Jurkat, Clone E6-1 (cell line): ENCODE data around the gene KDM5B.

ENCODE experiments used
- DNase-seq: peaks from one replicate; pipeline ENCODE4 v3.0.0-alpha.2; 2011; ENCODE audit warnings: low read depth, low spot score
- H3K4me3 ChIP-seq: 2 replicates; pipeline ENCODE4 v1.5.1; 2011; ENCODE audit warnings: mild to moderate bottlenecking, low read length, control low read depth, moderate library complexity

The KDM5B gene

GRCh38 chr1:202818819-202819218 lies 10.6 kb upstream of the KDM5B start:
- no peak overlapping the region for H3K4me3 ChIP-seq
- DNase-seq, result no peak

GRCh38 chr1:202815120-202815519 lies 6.9 kb upstream of the KDM5B start:
- H3K4me3 ChIP-seq, result no peak overlapping the region
- DNase-seq, result no peak

GRCh38 chr1:202812176-202813026 lies 4.2 kb upstream of the KDM5B start:
- no peak overlapping the region for H3K4me3 ChIP-seq
- DNase-seq, result no peak

GRCh38 chr1:202811296-202812175 lies 3.3 kb upstream of the KDM5B start:
- H3K4me3 ChIP-seq, result peak overlapping the region; percentile 87
- DNase-seq, result no peak

- DNase-seq, result peak; percentile 87
- peak within 1 kb of the TSS; percentile 87 for H3K4me3 ChIP-seq
Observed at GRCh38 chr1:202810615-202811295, 2.5 kb upstream of the KDM5B start, which contains the start of gene PCAT6. PCAT6 (plus strand) TSS chr1:202810954.

GRCh38 chr1:202810193-202810614 lies 2.0 kb upstream of the KDM5B start:
- H3K4me3 ChIP-seq, result peak overlapping the region; percentile 87
- DNase-seq, result no peak

GRCh38 chr1:202809597-202810159 lies 1.5 kb upstream of the KDM5B start:
- no peak overlapping the region for H3K4me3 ChIP-seq
- no peak for DNase-seq

- H3K4me3 ChIP-seq, result peak overlapping the region; percentile 89
- peak; percentile 44 for DNase-seq
Observed at GRCh38 chr1:202807451-202807925, 733 bp downstream of the KDM5B start.

GRCh38 chr1:202806845-202807450 lies 1.3 kb downstream of the KDM5B start:
- H3K4me3 ChIP-seq, result peak overlapping the region; percentile 89
- DNase-seq, result no peak

- DNase-seq, result peak; percentile 45
Observed at GRCh38 chr1:202805886-202806844, 2.1 kb downstream of the KDM5B start.

GRCh38 chr1:202804126-202804525 lies 4.1 kb downstream of the KDM5B start:
- DNase-seq, result no peak
- no peak overlapping the region for H3K4me3 ChIP-seq

More at GRCh38 chr1:202805886-202806844, 2.1 kb downstream of the KDM5B start:
- peak overlapping the region; percentile 89 for H3K4me3 ChIP-seq

- no peak for DNase-seq
- no peak overlapping the region for H3K4me3 ChIP-seq
Observed at GRCh38 chr1:202802998-202803932, 5.0 kb downstream of the KDM5B start.

GRCh38 chr1:202802034-202802433 lies 6.2 kb downstream of the KDM5B start:
- DNase-seq, result no peak
- no peak overlapping the region for H3K4me3 ChIP-seq

- no peak for DNase-seq
- H3K4me3 ChIP-seq, result no peak overlapping the region
Observed at GRCh38 chr1:202801175-202801574, 7.0 kb downstream of the KDM5B start.

- DNase-seq, result no peak
- H3K4me3 ChIP-seq, result no peak overlapping the region
Observed at GRCh38 chr1:202800742-202801141, 7.5 kb downstream of the KDM5B start.

GRCh38 chr1:202798792-202799331 lies 9.4 kb downstream of the KDM5B start:
- H3K4me3 ChIP-seq, result no peak overlapping the region
- no peak for DNase-seq
